Left lung (tissue), 10 donors: ENCODE data around the gene DGKD. TPM values are rescaled to one million over a fixed set of nuclear protein-coding genes. Genes with fewer than 3 reads are reported as not detected.

Experiments
- ATAC-seq: fragments of 200-7000 bp; cut with Tn5 transposase; one replicate; pipeline ENCODE4 v1.9.1; 2020; ENCODE audit warnings: moderate library complexity
- DNase-seq, 4 donors: peaks; one replicate each; pipeline ENCODE4 v3.0.0-alpha.2; 2013 to 2020
- H3K27ac ChIP-seq, 2 donors: fragments of 200-600 bp; sonication (generic) in 1 of 2; one replicate each; pipeline versions ENCODE4 v1.5.0 to v1.8.0; 2020 to 2021
- H3K27me3 ChIP-seq, 2 donors: fragments of 200-600 bp; sonication (generic) in 1 of 2; one replicate each; pipeline versions ENCODE4 v1.5.0 to v1.8.0; 2020 to 2021
- H3K36me3 ChIP-seq, 2 donors: fragments of 200-600 bp; sonication (generic) in 1 of 2; one replicate each; pipeline versions ENCODE4 v1.5.0 to v1.8.0; 2020 to 2021
- H3K4me1 ChIP-seq, 2 donors: fragments of 200-600 bp; one replicate each; pipeline ENCODE4 v1.8.0; 2021
- H3K4me3 ChIP-seq, 2 donors: fragments of 200-600 bp; sonication (generic) in 1 of 2; one replicate each; pipeline versions ENCODE4 v1.5.0 to v1.8.0; 2020 to 2021; ENCODE audit warnings: mild to moderate bottlenecking in 1 of 2
- H3K9me3 ChIP-seq, 2 donors: fragments of 200-600 bp; sonication (generic) in 1 of 2; one replicate each; pipeline versions ENCODE4 v1.5.0 to v1.8.0; 2020 to 2021
- intact Hi-C, 2 donors: fragments of 100-400 bp; cut with DNase I; formaldehyde crosslinking; loops; one replicate each; pipeline versions ENCODE4 v1.11.2 to v1.14.2; 2022
- polyA plus RNA-seq, 6 donors: library from polyadenylated mRNA; unstranded; fragments of 120-200 nt; gene quantifications; one replicate each; pipeline ENCODE4 v1.2.1, GENCODE V29; 2013; ENCODE audit not compliant: insufficient read length in 6 of 6
- total RNA-seq, 2 donors: library from RNA; stranded (reverse); fragmentation: NEBNext Ultra II Directional; extraction: Animal tissue kit (Norgen Biotek cat#: 25700); gene quantifications; one replicate each; pipeline ENCODE4 v1.2.1, GENCODE V29; 2021
- TF ChIP-seq, protein P1 (sequence below), 2 donors: fragments of 200-600 bp; sonication (generic) in 1 of 2; IDR thresholded peaks; one replicate each; pipeline versions ENCODE4 v1.5.0 to v1.8.0; 2021; ENCODE audit warnings: antibody characterized with exemption in 2 of 2
- donor health status: DM: no; HTN: yes; CAD: no.
- donor health status: DM: no; HTN: no; CAD: no.

The DGKD gene
- total and polyA plus RNA-seq, 8 donors, result 22.9 to 98.0 (median 32.6) TPM

GRCh38 chr2:233400341-233400740, 46.0 kb downstream of the DGKD start:
- ATAC-seq (no peak), DNase-seq (no peak)
- TF ChIP-seq, protein P1, sequence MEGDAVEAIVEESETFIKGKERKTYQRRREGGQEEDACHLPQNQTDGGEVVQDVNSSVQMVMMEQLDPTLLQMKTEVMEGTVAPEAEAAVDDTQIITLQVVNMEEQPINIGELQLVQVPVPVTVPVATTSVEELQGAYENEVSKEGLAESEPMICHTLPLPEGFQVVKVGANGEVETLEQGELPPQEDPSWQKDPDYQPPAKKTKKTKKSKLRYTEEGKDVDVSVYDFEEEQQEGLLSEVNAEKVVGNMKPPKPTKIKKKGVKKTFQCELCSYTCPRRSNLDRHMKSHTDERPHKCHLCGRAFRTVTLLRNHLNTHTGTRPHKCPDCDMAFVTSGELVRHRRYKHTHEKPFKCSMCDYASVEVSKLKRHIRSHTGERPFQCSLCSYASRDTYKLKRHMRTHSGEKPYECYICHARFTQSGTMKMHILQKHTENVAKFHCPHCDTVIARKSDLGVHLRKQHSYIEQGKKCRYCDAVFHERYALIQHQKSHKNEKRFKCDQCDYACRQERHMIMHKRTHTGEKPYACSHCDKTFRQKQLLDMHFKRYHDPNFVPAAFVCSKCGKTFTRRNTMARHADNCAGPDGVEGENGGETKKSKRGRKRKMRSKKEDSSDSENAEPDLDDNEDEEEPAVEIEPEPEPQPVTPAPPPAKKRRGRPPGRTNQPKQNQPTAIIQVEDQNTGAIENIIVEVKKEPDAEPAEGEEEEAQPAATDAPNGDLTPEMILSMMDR (IDR thresholded peaks at IDR 0.05), result no peak
- H3K4me3 ChIP-seq, result no peak overlapping the region
- H3K36me3 ChIP-seq, result peaks cover 0 to 28% of the 10 kb centered on the region in 2 donors
- no peaks in the 10 kb centered on the region for H3K27me3 ChIP-seq
- no peaks in the 10 kb centered on the region for H3K9me3 ChIP-seq
- peaks cover 0 to 3% of the 10 kb centered on the region in 2 donors for H3K4me1 ChIP-seq
- no peak overlapping the region for H3K27ac ChIP-seq
- intact Hi-C loops, result no loop called here

DNA sequence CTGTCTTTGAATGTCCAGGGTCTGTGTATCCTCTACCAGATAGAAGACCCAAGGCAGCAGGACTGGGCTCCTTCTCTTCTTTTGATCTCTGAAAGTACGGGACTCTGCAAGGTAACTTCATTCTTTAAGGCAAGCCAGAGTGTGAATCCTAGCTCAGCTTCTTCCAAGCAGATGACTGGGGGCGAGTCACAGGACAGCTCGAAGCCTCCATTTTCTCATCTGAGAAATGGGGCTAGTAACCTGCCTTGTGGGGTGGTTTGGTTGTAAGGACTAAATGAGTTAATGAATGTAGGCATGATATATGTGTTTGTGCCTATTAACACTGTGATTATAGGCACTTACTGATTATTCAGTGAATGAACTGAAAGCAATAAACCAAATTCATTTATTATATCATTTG, 46.7 kb downstream of the DGKD start:
- TF ChIP-seq, protein P1 (IDR thresholded peaks at IDR 0.05), result no peak
- Histone ChIP-seq H3K9me3 (no peaks in the 10 kb centered on the region), H3K4me1 (no peaks in the 10 kb centered on the region), H3K27ac (no peak overlapping the region), H3K27me3 (no peaks in the 10 kb centered on the region), H3K4me3 (no peak overlapping the region), H3K36me3 (peaks cover 0 to 21% of the 10 kb centered on the region in 2 donors)
- DNase-seq (no peak), ATAC-seq (no peak)
- intact Hi-C loops, result no loop called here

- no peaks in the 10 kb centered on the region for H3K27me3 ChIP-seq
- ATAC-seq (no peak), DNase-seq (no peak)
- H3K4me1 ChIP-seq, result no peaks in the 10 kb centered on the region
- H3K36me3 ChIP-seq, result peaks cover 0 to 24% of the 10 kb centered on the region in 2 donors
- H3K9me3 ChIP-seq, result no peaks in the 10 kb centered on the region
- intact Hi-C loops, result no loop called here
- H3K27ac ChIP-seq, result no peak overlapping the region
- no peak overlapping the region for H3K4me3 ChIP-seq
- TF ChIP-seq, protein P1 (IDR thresholded peaks at IDR 0.05), result no peak
Observed at GRCh38 chr2:233402346-233402745, 48.1 kb downstream of the DGKD start.

DNA sequence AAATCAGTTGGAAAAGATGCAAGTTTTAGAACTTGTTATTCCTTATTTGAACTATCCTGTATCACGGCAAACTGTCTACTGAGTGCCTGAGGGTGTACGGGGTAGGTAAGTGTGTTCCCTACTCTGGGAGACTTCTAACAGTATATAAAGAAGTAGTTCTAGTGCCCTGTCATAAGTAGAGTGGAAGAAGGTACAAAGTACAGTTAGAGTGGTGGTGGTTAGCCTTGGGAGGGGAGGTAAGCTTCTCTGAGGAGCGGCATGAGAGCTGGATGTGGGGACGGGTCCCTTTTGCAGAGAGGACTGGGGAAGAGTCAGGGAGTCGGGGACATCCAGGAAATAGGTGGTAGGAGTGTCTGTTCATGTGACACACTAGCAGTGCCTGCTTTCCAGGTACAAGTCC, 48.5 kb downstream of the DGKD start:
- ATAC-seq (peak; percentile 28), DNase-seq (no peak)
- no peak overlapping the region for H3K4me3 ChIP-seq
- H3K4me1 ChIP-seq, result no peaks in the 10 kb centered on the region
- TF ChIP-seq, protein P1 (IDR thresholded peaks at IDR 0.05), result no peak
- H3K36me3 ChIP-seq, result peaks cover 0 to 24% of the 10 kb centered on the region in 2 donors
- no peaks in the 10 kb centered on the region for H3K9me3 ChIP-seq
- H3K27ac ChIP-seq, result no peak overlapping the region
- H3K27me3 ChIP-seq, result no peaks in the 10 kb centered on the region
- intact Hi-C loops, result no loop called here

DNA sequence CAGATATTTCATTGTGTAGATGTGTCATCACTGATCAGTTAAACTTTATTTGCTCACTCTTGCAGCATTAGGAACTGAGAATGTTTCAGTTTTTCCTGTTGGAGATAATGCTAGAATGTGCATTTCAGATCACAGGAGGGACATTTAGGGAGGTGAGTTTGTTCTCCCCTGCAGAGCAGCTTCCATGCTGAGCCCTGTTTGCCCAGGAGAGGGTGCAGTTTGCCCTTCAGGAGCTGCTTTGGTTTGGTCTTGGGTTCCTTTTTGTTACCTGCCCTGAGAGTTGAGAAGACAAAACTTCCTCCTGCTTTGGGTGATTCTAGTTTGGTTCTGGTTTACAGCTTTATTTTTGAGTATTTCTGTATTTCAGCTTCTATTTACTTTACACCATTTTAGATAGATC, 49.9 kb downstream of the DGKD start:
- Histone ChIP-seq H3K9me3 (no peaks in the 10 kb centered on the region), H3K4me3 (no peak overlapping the region), H3K4me1 (peaks cover 4 to 11% of the 10 kb centered on the region in 2 donors), H3K27me3 (no peaks in the 10 kb centered on the region), H3K27ac (no peak overlapping the region), H3K36me3 (peaks cover 0 to 17% of the 10 kb centered on the region in 2 donors)
- TF ChIP-seq, protein P1 (IDR thresholded peaks at IDR 0.05), result peak; percentile 36 to 52
- ATAC-seq (peak; percentile 80), DNase-seq (peak in 1 of 4 donors; percentile 20)
- intact Hi-C loops, result no loop called here
